GM18502 (cell line): Measurements from ENCODE around the gene DLGAP1.
"Not testable (repeated sequence)": the region's sequence is repeated elsewhere in the genome, so short reads cannot be mapped to it uniquely, and the experiment has no call there.

Experiments used
- ATAC-seq: cut with Tn5 transposase; IDR thresholded peaks from one replicate; pipeline ENCODE4 v1.9.1; 2021; ENCODE audit warnings: mild to moderate bottlenecking; ENCODE audit not compliant: unreplicated experiment, poor library complexity

DLGAP1 gene

DNA sequence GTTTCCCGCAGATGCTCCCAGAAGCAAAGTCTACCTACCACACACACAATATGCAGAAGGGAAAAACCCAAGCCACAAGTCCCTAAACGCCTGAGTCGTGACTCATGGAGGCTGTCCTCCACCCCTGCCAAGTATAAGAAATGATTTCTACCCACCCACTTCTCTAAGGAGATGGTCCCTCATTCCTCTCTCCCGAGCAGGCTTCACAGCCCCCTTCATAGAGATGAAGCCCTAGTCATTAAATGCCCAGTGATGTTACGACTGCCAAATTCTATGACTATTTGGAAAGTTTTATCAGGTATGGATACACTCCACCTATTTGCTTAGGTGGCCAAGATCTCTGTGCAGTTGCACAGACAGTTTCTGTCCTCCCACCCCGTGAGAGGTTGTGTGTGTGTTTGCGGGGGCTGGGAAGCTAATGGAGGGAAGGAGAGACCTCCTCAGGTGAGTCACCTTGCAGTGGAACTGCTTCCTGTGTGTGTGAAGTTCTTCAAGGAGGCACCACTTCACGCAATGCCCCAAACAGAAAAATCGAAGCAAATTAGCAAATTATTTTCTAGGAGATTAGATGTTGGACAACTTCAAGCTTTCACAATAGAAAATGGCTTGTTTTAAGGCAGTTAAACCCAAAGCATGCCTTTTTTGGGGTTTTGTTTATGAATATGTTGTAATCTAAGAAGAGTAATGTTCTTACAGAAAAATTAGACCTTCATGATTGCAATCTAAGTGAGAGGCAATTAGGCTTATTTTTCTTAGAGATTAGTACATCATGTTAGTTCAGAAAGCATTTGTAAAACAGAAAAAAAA lies 830.0 kb downstream of the DLGAP1 start:
- ATAC-seq = peak; percentile 69

DNA sequence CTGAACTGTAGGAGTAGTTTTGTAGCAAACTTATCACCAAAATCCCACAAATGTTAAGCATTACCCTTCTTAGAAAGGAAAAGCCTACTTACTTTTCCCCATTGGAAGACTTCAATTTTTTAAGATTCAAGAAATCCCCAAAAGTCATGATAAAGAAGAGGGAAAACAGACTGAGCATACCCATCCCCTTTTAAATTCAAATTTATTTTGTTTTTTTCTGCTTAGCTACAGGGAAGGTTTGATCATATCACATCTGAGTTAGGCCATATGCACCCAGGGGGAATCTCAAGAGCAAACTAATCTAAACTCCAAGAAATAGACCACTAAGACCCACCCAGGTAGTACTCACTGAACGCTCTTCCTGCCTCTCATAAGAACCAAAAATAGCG lies 830.6 kb downstream of the DLGAP1 start:
- ATAC-seq = no peak

DNA sequence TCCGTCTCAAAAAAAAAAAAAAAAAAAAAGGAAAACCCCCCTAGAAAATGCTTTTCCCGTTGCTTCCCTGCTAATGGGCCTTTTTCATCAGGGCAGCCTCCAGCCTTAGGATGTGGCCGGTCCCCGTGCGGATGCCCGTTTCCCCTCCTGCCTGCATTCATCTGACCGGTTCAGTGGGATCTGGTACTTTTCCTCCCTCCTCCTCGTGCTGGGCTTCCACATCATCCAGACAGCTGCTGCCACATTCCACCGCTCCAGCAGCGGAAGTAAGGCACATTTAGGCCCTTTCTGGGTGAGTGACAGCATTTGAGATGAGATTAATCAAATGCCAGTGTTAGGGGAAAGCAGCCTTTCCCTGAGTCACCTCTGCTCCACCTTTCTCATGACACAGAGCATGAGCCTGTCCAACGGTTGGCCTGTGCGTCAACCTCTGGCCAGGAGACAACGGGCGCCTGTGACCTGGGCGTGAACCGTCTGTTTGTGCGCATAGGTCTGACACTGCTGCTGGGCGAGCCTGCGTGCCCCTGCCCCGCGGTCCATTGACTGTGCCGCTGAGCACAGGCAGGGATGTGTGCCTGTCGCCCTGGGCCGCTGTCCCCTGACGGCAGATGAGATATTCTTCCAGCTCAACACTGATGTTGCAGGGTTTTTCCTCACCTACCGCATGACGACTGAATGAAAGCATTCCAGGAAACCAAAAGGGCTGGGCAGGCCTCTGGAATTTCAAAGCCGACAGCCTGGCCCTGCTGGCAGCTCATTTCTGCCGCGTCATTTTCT lies 831.1 kb downstream of the DLGAP1 start:
- no peak for ATAC-seq

DNA sequence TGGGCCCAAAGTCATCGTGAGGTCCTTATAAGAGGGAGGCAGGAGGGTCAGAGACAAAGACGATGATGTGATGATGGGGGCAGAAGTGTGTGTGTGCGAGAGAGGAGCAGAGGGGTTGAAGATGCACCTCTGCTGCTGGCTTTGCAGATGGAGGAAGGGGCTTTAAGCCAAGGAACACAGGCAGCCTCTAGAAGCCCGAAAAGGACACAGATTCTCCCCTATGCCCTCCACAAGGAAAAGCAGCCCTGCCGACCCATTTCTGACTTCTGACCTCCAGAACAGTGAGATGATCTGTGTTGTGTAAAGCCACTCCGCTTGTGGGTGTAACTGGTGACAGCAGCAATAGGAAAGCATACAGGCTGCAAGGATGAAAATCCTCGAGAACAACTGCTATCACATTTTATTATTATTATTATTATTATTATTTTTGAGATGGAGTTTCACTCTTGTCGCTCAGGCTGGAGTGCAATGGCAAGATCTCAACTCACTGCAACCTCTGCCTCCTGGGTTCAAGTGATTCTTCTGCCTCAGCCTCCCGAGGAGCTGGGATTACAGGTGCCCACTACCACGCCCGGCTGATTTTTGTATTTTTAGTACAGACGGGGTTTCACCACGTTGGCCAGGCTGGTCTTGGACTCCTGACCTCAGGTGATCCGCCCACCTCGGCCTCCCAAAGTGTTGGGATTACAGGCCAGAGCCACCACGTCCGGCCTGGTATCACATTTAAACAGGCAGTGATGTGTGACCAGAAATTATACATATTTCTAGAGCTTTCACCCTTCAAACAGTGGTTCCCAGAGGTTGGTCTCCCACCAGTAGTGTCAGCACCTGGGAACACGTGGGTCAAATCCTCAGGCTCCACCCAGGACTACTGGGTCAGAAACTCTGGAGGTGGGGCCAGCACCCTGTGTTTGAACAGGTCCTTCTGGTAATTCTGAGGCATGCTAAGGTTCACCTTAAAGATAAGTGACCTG lies 834.7 kb downstream of the DLGAP1 start:
- ATAC-seq = no peak

DNA sequence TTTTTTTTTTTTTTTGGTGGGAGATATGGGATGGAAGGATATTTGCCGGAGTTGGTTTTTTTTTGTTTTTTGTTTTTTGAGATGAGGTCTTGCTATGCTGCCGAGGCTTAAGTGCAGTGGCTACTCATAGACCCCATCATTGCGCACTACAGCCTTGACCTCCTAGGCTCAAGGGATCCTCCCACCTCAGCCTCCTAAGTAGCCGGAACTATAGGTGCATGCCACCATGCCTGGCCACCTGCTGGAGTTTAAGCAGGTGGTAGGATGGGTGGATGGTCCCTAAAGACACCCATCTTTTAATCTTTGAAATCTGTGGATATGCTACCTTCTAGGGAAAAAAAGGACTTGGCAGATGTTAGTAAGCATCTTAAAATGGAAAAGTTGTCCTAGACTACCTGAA lies 835.4 kb downstream of the DLGAP1 start:
- ATAC-seq = no peak

DNA sequence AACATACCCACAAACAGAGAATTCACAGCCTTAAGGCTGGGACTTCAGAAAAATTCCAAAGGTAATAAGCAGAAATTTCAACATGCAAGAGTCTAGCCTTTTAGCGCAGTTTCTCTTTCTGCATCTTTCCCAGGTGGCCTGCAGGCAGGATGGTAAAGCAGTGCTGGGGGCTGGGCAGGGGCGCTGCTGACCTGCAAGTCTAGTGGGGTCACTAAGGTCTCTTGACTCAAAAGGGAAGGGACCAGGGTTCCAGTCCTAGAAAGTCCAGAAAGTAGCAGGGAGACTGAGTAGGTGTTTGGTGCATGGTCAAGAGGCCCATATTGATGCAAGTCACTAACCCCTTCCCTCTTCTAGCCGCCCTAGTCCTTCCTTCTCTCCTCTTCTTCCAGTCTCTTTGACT lies 835.9 kb downstream of the DLGAP1 start:
- no peak for ATAC-seq

DNA sequence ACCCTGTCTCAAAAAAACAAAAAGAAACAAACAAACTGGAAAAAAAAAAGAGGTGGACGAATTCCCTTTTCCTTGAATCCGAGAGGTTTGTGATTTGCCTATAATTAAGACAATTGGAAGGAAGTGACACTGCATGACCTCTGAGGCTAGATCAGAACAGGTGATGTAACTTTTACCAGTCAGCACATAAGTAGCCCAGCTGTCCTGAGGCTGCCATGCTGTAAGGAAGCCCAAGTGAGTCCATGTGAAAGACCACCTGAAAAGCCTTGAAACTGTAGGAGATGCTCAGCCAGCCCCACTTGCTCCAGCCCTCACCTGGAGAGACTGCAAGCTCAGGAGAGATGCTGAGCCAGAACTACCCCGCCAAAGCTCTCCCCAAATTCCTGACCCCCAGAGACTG lies 838.4 kb downstream of the DLGAP1 start:
- no peak for ATAC-seq

DNA sequence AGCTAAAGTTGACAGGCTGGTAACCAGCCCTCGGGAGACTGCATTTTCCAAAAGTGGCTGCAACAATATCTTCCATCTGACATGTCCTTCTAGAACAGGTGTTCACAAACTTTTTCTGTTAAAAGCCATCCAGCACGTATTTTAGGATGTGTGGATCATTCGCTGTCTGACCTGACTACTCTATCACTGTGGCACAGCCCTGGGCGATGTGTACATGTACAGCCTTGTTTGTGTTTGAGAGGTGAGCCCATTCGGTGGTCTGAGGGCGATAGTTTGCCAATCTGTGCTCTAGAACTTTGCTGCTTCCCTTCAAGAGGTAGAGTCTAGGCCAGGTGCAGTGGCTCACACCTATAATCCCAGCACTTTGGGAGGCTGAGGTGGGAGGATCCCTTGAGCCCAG lies 839.0 kb downstream of the DLGAP1 start:
- no peak for ATAC-seq

DNA sequence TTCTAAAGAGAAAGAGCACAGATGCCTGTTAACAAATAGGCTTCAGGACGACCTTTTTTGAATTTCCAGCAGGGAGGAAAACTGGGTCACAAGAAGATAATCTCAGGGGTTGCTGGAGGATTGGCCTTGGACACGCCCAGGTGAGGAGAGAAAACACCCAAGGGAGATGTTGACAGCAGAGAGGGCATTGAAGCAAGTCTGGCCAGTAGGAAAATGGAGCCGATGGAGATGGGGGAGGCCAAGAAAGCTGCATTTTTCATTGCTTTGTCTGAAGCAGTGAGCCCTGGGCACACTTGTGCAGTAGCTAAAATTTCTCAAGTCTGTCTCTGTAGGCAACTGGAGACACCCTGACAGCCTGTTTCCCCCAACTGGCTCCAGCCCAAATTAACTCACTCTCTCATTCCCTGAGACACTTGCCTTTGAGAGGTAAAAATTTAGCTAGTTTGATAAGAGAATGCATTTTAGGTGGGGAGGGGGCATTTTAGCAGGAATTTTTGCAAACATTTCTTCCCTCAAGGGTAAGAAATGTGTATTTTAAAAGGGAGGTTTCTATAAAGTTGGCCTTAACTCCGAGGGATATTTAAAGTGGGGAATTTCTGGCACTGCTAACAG lies 839.6 kb downstream of the DLGAP1 start:
- ATAC-seq = no peak

DNA sequence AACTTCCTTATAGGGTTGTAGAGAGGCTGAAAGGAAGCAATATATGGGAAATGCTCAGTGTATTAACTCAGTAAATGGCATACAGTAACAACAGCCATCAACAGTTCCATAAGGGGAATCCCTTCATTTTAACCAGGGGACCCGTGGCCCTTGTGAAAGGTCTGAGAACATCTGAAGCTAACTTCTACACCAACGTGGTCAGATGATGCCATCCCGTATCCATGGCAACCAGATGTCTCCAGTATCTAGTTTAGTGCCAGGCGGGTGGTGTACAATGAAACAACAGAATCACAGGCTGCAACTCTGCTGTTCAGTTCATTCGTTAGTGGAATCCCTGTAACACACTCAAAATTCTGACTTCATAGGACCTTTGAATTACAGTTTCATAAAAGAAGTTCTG lies 842.8 kb downstream of the DLGAP1 start:
- no peak for ATAC-seq

DNA sequence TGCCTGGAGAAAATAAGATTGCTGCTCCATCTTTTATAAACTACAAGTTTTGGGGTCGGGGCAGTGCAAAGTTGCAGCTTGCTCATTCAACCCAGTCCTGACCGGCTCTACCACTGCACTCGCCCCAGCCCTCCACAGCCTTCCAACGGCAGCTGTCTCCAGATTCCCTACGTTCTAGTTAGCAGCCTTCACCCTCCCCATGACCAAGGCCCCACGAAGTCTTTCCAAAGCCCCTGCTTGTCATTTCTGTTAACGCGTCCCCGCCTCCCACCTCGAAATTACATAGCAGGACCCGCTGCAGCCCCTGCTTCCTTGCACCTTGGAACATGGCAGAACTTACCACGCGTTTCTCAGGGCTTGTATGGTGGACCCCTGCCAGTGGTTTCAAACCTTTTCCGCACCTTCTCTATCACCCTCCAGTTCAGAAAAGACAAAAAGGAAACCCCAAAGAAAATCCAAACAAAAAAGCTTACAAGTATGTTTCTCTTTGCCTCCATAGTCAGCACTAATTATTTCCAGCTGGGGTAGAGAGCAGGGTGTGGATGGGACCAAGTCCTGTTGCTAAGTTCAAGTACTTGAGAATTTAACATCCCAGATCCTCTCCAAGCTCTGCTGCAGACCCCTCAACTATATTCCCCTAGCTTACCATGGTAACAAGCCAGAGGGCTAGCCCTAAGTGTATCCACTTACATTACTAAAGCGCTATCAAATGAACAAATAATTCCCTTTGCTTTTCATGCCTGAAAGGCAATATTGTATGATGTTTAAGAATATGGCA lies 843.6 kb downstream of the DLGAP1 start:
- no peak for ATAC-seq

DNA sequence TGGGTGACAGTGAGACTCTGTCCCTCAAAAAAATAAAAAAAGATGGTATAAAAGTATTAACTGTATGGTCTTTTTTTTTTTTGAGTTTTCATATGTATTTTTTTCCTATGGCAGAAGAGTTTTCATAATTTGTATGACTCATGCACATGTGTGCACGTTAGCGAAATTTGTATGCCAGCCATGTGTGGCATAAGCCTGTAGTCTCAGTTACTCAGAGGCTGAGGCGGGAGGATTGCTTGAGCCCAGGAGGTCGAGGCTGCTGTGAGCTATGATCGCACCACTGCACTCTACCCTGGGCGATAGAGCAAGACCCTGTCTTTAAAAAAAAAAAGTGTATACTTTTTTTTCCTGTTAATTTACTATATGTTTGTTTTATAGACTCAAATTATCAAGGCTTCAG lies 844.3 kb downstream of the DLGAP1 start:
- ATAC-seq = no peak

DNA sequence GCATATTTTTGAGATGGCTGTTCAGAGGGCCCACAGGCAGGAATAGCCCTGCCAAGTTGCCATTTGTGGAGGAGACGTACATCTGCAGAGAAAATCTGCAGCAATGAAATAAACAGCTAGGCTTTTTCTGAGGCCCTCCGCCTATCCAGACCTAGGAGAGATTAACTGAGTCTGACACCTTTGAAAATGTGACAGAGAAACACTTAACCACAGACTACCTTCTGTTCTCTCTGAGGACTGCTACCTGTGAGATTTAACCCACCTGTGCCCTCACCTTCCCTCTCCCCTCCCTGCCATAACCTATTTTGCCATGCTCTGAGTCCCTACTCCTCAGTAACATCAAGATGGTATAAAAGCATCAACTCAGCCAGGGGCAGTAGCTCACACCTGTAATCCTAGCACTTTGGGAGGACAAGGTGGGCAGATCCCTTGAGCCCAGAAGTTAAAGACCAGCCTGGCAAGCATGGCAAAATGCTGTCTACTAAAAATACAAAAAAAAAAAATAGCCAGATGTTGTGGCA lies 844.9 kb downstream of the DLGAP1 start:
- ATAC-seq = no peak

DNA sequence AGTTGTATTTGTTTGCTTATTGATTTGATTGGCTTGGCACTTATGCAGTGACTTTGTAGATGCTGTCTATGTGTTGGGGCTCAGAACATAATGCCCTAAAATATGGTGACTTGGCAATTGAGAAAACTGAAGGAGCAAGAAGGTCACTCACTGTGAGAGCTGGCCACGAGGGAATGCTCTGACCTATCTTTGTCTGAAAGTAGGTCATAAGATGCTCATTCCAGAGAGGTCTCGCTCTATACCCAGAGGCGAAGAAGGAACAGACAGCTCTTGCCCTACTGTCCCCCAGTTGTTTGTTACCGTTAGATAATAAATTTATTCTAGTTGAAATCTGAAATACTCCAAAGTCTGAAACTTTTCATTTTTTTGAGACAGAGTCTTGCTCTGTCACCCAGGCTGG lies 846.6 kb downstream of the DLGAP1 start:
- no peak for ATAC-seq

DNA sequence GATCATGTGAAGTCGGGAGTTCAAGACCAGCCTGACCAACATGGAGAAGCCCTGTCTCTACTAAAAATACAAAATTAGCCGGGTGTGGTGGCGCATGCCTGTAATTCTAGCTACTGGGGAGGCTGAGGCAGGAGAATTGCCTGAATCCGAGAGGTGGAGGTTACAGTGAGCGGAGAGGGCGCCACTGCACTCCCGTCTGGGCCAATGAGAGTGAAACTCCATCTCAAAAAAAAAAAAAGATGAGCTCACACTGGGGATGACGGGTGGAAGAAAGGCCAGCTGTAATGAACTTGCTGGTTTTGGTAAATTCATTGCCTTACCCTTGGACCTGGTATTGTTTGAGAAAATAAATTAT lies 847.0 kb downstream of the DLGAP1 start:
- ATAC-seq = not testable (repeated sequence)

DNA sequence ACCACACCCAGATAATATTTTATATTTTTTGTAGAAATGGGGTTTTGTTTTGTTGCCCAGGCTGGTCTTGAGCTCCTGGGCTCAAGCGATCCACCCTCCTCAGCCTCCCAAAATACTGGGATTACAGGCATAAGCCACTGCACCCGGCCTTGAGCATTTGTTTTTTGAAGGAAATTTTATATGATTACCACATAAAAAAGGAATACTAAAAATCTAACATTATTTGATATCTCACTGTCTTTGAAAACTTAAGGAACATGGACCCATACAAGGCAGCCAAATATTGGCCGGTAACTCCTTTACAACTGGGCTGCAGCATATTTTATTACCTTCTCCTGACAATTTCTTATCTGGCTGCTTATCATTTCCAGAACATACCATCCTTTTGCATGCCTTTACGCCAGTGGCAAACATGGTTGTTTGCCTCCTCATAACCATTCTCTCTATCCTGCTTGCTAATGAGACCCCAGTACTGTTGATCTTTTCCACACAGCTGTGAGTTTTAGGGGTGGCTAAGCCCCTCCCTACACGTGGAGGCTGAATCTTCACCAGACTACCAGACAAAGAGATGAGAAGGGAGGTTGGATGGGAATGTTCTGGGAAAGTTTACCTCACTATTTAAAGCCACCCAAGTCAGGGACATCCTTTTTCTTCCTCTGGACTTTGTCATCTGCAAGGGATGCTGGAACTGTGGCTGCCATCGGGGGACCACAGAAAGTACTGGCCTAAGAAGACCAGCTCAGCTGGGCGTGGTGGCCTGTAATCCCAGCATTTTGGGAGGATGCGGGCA lies 847.6 kb downstream of the DLGAP1 start:
- ATAC-seq = no peak

DNA sequence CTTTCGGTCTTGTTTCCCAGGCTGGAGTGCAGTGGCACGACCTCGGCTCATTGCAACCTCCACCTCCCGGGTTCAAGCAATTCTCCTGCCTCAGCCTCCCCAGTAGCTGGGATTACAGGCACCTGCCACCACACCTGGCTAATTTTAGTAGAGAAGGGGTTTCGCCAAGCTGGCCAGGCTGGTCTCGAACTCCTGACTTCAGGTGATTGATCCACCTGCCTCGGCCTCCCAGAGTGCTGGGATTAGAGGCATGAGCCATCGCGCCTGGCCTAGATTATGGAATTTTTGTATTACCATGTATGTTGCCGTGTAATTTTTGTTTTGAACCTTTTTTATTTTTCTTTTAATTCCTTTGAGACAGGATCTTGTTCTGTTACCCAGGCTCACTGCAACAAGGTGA lies 848.2 kb downstream of the DLGAP1 start:
- not testable (repeated sequence) for ATAC-seq

DNA sequence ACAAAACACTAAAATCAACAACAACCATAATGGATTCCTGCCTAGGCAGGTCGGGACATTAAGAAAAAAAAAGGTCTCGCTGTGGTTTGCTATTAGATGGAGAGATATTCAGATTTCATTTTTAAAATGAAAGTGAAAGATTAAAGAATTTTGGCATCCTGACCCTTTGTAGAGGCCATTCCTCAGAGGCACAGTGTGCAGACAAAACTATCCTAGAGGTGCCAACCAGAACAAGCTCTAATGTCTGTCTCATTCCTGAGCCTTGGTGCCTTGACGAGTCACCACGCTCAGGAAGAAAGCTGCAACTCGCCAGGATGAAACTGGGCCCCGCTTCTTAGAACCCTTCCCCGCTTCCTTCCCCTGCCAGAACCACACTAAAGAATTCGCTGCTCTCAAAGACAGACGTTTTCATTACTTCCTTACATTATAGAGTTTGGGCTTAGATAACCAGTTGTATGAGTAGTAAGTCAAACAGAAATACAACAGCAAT lies 849.1 kb downstream of the DLGAP1 start:
- ATAC-seq = no peak
